MM.1S (cell line): ENCODE results near the gene C8B.

Source experiments
- CTCF ChIP-seq: fragments of 300-600 bp; sonication (generic); IDR thresholded peaks from 2 replicates; pipeline ENCODE4 v1.5.1; 2016; ENCODE audit warnings: antibody characterized with exemption, low read length, mixed read lengths
- EZH2phosphoT487 ChIP-seq: fragments of 300-600 bp; sonication (generic); IDR thresholded peaks from 2 replicates; pipeline ENCODE4 v1.6.1; 2018; ENCODE audit warnings: antibody characterized with exemption, low read length

DNA sequence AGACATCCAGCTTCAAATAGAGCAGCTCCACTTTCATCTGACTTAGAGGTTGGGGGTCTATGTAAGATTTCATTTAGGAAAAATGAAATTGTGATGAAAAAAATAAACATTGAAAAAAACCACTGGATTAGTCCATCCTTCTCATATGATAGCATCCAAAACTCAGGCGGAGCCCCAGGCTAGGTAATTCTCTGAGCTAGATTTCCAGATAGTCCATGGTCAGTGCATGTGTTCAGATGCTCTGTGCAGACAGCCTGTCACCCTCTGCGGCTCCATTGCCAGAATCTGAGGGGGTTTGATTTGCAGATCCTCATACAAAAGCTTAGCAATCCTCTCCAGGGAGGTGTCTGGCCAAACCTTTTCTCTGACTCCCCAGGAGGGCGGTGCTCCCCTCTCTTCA, 49.2 kb downstream of the C8B start:
- TF ChIP-seq CTCF (no peak), EZH2phosphoT487 (no peak)
